ENCODE data around the gene CCDC93.

CCDC93 gene, protein sequence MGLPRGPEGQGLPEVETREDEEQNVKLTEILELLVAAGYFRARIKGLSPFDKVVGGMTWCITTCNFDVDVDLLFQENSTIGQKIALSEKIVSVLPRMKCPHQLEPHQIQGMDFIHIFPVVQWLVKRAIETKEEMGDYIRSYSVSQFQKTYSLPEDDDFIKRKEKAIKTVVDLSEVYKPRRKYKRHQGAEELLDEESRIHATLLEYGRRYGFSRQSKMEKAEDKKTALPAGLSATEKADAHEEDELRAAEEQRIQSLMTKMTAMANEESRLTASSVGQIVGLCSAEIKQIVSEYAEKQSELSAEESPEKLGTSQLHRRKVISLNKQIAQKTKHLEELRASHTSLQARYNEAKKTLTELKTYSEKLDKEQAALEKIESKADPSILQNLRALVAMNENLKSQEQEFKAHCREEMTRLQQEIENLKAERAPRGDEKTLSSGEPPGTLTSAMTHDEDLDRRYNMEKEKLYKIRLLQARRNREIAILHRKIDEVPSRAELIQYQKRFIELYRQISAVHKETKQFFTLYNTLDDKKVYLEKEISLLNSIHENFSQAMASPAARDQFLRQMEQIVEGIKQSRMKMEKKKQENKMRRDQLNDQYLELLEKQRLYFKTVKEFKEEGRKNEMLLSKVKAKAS

GRCh38 chr2:118013724-118014491 is at the start of gene CCDC93:
Gene CCDC93 (minus strand): TSS chr2:118014070. CDS start chr2:118013995, 75 bp downstream.
- peak; percentile 46 to 78 for DNase-seq

GRCh38 chr2:118062669-118063068 is 48.8 kb upstream of the CCDC93 start:
- no peak for DNase-seq

DNA sequence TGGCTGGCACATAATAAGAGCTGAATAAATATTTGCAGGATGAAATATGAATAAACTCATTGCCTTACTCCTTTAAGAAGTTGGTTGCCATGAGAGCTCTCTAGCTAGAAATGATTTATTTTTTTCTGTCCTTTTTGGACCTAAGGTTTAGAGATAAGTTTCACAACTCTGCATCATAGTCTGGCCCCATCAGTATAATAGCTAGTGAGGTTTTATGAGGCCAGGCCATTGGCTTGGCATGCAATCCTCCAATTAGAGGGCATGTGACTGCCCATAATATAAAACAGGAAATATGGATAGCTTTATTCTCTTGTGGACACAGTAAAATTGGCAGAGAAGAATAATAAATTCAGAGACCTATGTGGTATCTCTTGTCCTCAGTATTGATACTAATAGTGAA is 48.2 kb upstream of the CCDC93 start:
- no peak for DNase-seq

GRCh38 chr2:118061135-118061955 is 47.5 kb upstream of the CCDC93 start:
- DNase-seq = no peak

- no peak for DNase-seq
Observed at GRCh38 chr2:118059919-118060478, 46.1 kb upstream of the CCDC93 start.

GRCh38 chr2:118058951-118059350 is 45.1 kb upstream of the CCDC93 start:
- DNase-seq = no peak

GRCh38 chr2:118056801-118057200 is 42.9 kb upstream of the CCDC93 start:
- no peak for DNase-seq

DNA sequence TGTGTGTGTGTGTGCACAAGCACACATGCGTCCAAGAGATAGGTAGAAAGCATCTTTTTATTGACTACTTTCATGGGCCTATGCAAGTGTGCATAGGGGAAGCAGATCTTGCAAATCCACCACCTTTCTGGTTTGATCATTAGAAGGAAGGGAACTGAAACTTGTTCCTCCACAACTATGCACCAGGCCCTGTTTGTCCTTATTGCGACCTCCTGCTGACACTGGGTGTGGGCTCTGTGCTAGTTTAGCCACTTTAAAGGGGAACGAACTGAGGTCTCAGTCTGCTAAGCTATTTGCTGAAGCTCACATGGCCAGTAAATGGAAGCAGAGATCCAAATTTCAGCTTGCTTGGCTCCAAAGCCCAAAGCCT is 42.3 kb upstream of the CCDC93 start:
- DNase-seq = no peak

GRCh38 chr2:118055512-118056164 is 41.8 kb upstream of the CCDC93 start:
- no peak for DNase-seq

DNA sequence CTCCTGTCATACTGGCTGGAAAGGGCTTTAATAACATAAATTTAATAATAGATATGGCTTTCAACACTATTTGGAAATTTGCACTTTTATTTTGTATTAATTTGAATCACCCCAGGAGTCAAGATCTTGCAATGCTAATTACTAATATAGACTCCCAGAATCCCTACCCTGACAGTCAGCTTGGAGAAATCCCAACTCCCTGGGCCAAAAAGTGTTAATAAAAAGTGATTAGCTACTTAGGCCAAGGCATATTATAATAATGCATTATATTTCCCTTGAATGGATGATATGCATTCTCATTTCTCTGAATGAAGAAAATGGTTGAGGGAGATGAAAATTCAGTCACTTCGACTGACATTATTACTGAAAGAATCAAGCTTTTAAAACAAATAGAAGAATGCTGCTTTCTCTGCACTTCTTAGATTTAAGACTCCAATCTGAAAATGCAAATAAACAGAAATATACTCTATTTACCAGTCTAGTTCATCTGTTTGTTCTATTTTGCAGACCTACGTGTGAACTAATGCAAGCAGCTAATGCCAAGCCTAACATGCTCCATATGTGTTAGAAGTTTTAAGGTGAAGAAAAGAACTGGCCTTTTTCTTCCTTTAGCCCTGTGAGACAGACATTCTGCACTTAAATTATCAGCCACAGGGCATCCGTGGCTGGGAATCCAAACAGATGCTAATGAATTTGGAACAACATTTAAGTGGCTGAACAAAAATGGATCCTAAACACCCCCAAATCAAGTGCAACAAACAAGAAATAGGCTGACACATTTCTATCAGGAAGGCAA is 40.5 kb upstream of the CCDC93 start:
- DNase-seq = no peak

DNA sequence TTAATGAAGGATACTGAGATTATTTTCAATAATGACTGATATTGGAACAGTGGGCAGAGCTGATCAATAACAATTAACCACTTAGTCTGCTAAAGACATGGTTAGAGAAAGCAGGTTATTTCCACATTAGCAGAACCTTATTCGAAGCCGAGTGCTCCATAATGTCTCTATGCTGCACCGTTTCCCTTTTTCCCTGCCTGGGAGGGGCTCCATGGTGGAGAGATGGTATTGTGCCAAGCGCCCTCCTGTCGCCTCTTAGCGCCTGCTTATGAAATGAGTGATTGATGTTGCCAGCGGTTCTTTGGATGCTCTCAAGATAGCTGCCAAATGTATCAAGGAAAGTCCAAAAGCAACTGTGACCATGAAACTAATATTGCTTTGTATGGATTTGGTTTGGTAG is 39.8 kb upstream of the CCDC93 start:
- no peak for DNase-seq

- no peak for DNase-seq
Observed at GRCh38 chr2:118052474-118052873, 38.6 kb upstream of the CCDC93 start.

GRCh38 chr2:118051826-118052358 is 38.0 kb upstream of the CCDC93 start:
- DNase-seq = no peak

- no peak for DNase-seq
Observed at GRCh38 chr2:118050974-118051373, 37.1 kb upstream of the CCDC93 start.

- DNase-seq = no peak
Observed at GRCh38 chr2:118050386-118050785, 36.5 kb upstream of the CCDC93 start.

GRCh38 chr2:118049816-118050140 is 35.9 kb upstream of the CCDC93 start:
- no peak for DNase-seq

- no peak for DNase-seq
Observed at GRCh38 chr2:118049140-118049815, 35.4 kb upstream of the CCDC93 start.

GRCh38 chr2:118048401-118048800 is 34.5 kb upstream of the CCDC93 start:
- DNase-seq = no peak

DNA sequence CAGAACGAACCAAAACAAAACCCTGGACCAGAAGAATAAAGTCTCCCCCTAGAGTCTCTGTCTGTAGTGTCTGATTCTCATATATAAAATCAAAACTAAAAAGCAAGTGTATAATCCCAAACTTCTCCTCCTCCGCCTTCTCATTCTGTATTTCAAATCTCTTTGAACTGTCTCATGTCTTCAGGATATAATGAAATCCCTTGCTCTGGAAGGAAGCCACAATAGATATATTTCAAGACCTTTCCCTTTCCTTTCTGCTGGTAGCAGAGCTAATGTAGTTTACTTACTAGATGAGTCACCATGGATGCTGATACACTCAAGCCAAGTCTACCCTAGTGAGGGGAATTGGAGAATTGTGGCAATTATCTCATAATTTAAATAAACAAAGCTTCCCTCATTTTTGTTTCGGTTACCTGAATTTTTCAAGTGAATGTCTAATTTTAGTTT is 33.5 kb upstream of the CCDC93 start:
- no peak for DNase-seq

DNA sequence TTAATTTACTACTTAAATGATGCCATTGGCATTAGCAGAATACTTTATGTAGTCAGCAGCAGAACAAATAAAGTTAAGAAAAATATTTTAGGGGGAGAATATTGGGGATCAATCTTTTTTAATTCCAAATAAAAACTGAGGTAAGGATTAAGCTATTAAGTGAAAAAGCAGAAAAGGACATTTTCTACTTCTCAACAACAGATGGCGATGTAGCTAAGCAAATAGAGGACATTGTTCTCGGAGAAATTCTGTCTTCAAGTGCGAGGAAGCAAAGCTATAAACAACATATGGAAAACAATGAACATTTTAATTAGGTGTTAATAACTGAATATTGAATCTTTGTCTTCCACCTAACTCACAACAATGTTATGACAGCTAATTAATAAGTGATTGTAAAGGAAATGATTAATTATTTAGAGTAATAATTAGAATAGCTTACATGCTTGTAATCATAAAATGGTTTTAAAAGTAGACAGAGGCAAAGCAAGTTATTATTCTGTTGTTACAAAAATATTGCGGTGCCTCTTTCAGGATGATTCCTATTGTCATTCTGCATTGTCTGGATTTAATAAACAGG is 32.9 kb upstream of the CCDC93 start:
- no peak for DNase-seq
